Measurements from ENCODE around the gene AVEN. TPM values are rescaled to one million over a fixed set of nuclear protein-coding genes. Genes with fewer than 3 reads are reported as not detected.

The AVEN gene
- total and polyA plus RNA-seq, 2 experiments from 2014 or later = 10.7 to 31.7 TPM

DNA sequence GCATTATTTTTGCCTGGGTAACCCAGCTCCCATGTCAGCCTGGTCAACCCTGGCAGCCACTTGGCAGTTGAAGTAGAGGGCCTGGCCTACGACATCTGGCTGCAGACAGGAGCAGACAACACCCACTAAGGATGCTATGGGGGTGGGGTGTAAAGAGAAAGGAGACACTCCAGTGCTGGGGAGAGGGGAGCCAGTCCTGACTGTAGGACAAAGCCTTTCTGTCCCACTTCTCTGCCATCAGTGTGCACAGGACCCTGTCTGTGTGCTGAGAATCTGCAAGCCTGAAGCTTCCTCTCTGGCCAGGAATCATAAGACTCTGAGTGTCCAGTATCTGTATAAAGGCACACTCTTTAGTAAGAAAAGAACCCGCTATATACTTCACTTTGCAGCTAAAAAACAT lies 167.0 kb downstream of the AVEN start:
- H3K9me3 ChIP-seq (ENCODE audit: low read depth) = no peaks in the 10 kb centered on the region
- TF ChIP-seq, protein P1, sequence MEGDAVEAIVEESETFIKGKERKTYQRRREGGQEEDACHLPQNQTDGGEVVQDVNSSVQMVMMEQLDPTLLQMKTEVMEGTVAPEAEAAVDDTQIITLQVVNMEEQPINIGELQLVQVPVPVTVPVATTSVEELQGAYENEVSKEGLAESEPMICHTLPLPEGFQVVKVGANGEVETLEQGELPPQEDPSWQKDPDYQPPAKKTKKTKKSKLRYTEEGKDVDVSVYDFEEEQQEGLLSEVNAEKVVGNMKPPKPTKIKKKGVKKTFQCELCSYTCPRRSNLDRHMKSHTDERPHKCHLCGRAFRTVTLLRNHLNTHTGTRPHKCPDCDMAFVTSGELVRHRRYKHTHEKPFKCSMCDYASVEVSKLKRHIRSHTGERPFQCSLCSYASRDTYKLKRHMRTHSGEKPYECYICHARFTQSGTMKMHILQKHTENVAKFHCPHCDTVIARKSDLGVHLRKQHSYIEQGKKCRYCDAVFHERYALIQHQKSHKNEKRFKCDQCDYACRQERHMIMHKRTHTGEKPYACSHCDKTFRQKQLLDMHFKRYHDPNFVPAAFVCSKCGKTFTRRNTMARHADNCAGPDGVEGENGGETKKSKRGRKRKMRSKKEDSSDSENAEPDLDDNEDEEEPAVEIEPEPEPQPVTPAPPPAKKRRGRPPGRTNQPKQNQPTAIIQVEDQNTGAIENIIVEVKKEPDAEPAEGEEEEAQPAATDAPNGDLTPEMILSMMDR (IDR thresholded peaks at IDR 0.05; ENCODE audit: low read depth, low read length) = no peak
- H3K27ac ChIP-seq = peak overlapping the region; percentile 68
- DNase-seq (ENCODE audit: low read depth in 1 of 2, low spot score in 1 of 2) = peak in 1 of 2 donors; percentile 63
- peaks cover 22% of the 10 kb centered on the region for H3K4me1 ChIP-seq (ENCODE audit: low read depth)
- no peaks in the 10 kb centered on the region for H3K27me3 ChIP-seq
- no peak overlapping the region for H3K4me3 ChIP-seq
- no peaks in the 10 kb centered on the region for H3K36me3 ChIP-seq

DNA sequence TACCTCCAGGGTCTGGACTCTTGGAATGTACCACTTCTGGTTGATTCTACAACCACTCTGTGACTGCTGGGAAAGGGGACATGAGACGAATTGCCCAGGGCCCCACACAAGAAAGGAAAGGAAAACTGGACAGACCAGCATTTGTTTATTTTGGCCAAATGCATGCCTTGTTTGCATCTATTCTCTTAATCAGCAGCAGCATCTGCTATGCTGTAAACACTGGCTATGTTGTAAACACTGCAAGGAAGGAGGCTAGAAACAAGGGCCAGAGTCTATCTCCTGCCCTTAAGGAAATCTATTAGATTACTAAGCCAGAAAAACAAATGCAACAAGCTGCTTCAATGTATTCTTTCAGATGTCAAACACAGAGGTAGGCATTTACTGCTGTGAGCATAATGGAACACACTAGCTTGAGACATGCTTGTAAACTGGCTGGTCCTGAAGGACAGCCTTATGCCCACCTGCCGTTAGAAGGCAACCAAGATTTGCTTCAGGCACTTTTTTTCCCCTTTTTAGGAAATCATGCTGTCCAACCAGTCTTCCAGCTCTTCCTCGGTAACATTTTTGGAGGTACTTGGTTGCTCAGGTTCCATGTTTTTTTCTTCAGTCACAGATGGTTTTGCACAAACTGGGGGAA lies 172.8 kb downstream of the AVEN start:
- no peak for DNase-seq (ENCODE audit: low read depth in 1 of 2, low spot score in 1 of 2)
- no peaks in the 10 kb centered on the region for H3K9me3 ChIP-seq (ENCODE audit: low read depth)
- peaks cover 9% of the 10 kb centered on the region for H3K4me1 ChIP-seq (ENCODE audit: low read depth)
- TF ChIP-seq, protein P1 (IDR thresholded peaks at IDR 0.05; ENCODE audit: low read depth, low read length) = no peak
- H3K36me3 ChIP-seq = no peaks in the 10 kb centered on the region
- H3K27ac ChIP-seq = no peak overlapping the region
- H3K4me3 ChIP-seq = no peak overlapping the region
- H3K27me3 ChIP-seq = no peaks in the 10 kb centered on the region

DNA sequence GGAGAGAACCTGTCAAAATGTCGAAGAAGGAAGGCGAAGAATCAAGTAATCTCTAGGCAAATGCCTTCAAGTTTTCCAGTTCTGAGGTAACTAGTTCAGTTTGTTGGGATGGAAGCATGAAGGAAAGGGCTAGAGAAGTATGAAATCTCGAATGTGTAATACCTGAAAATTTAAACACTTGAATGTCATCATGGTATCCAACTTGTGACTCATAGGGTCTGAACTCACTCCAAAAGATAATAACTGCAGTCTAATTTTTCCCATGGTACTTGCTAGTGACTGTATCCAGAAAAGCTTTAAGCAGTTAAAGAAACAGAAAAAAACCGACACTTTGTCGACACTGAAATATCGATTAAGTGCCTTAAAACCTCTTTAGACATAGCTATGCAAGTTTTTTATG lies 173.6 kb downstream of the AVEN start:
- Histone ChIP-seq H3K36me3 (no peaks in the 10 kb centered on the region), H3K4me3 (no peak overlapping the region), H3K9me3 (ENCODE audit: low read depth) (no peaks in the 10 kb centered on the region), H3K27ac (no peak overlapping the region), H3K4me1 (ENCODE audit: low read depth) (peaks cover 9% of the 10 kb centered on the region), H3K27me3 (no peaks in the 10 kb centered on the region)
- TF ChIP-seq, protein P1 (IDR thresholded peaks at IDR 0.05; ENCODE audit: low read depth, low read length) = no peak
- DNase-seq (ENCODE audit: low read depth in 1 of 2, low spot score in 1 of 2) = peak in 1 of 2 donors; percentile 56

DNA sequence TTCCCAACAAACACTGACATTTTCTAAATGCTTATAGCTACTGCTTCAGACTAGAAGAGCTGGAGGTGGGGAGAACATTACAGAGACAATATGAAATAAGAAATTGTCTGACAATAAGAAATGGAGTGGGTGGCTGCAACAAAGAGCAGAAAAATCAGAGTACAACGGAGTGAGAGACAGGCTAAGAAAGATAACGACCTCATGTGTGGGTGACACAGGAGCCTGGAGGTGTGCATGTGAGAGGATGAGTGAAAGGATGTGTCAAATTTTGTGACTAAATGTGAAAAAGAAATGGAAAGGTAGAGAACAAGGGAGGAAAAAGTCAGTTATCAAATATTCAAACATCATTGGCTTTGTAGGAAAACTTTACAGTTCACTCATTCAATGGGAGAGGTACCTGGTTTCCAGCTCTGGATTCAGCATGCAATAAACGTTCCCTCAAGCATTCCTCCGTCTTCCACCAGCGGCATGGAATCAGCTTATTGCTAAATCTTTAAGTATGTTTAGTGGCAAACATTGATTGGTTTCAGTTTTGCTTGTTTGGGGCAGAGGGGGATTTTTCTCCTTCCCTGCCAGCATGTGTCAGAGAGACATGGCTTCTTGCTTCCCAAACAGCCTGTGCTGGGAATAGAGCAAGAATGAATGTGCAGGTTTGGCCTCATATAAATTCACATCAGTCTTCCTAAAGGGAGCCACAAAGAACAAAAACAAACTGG lies 174.5 kb downstream of the AVEN start:
- TF ChIP-seq, protein P1 (IDR thresholded peaks at IDR 0.05; ENCODE audit: low read depth, low read length) = no peak
- Histone ChIP-seq H3K9me3 (ENCODE audit: low read depth) (no peaks in the 10 kb centered on the region), H3K27me3 (no peaks in the 10 kb centered on the region), H3K4me3 (no peak overlapping the region), H3K36me3 (no peaks in the 10 kb centered on the region), H3K4me1 (ENCODE audit: low read depth) (peaks cover 9% of the 10 kb centered on the region), H3K27ac (no peak overlapping the region)
- no peak for DNase-seq (ENCODE audit: low read depth in 1 of 2, low spot score in 1 of 2)

DNA sequence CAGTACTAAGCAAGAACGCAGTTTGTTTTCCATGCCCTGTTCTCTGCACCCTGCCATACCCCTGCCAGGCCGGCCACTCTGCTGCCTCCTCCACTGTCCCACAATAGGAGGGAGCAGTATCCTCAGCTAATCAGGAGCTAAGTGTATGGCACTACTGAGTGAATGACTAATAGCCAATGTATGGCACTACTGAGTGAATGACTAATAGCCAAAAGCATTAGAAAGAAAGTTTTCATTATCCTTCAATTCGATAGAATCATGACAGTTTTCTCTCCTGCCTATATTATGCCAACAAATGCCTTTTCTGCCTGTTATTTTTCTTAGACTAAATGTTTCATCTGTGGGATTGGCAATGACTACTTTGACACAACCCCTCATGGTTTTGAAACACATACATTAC lies 178.2 kb downstream of the AVEN start:
- Histone ChIP-seq H3K36me3 (no peaks in the 10 kb centered on the region), H3K4me1 (ENCODE audit: low read depth) (no peaks in the 10 kb centered on the region), H3K27ac (no peak overlapping the region), H3K27me3 (no peaks in the 10 kb centered on the region), H3K9me3 (ENCODE audit: low read depth) (no peaks in the 10 kb centered on the region), H3K4me3 (no peak overlapping the region)
- peak in 1 of 2 donors; percentile 33 for DNase-seq (ENCODE audit: low read depth in 1 of 2, low spot score in 1 of 2)
- TF ChIP-seq, protein P1 (IDR thresholded peaks at IDR 0.05; ENCODE audit: low read depth, low read length) = no peak
